Measurements from ENCODE around the gene LAMTOR1. TPM values are rescaled to one million over a fixed set of nuclear protein-coding genes. Genes with fewer than 3 reads are reported as not detected.
A peak's percentile ranks its signal among the peaks of the same experiment; 100 is the strongest.

LAMTOR1 gene
- total RNA-seq, 6 experiments from 2014 or later = 131 to 170 (median 145) TPM

DNA sequence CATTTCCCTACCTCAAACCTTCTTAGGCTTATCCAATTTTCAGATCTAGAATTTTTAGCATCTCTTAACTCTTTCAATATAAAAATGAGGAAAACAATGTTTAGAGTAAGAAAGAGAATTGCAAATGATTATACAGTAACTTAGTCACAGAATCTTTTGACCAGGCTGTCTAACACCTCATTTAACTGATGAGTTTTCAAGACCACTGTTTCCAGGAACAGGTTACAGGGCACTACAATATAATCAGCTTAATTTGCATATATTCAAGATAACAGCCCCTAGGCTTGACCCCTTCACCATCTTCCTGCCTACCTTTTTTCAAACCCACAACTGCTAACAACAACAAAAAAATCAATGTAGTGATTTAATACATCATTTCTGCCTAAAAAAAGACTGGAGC lies 35.4 kb downstream of the LAMTOR1 start:
- Mint-ChIP-seq H3K4me3 (peak overlapping the region; percentile 26; the same call in 1 of the 2 replicates), H3K4me1 (ENCODE audit: low read depth) (peaks cover 69% of the 10 kb centered on the region), H3K36me3 (ENCODE audit: low read depth) (peaks cover 15% of the 10 kb centered on the region; the same call in 1 of the 2 replicates), H3K9me3 (no peaks in the 10 kb centered on the region), H3K27me3 (ENCODE audit: insufficient read depth) (peaks cover 4% of the 10 kb centered on the region; the same call in 1 of the 2 replicates), H3K27ac (peak overlapping the region; percentile 70)
- TF ChIP-seq, protein P1, sequence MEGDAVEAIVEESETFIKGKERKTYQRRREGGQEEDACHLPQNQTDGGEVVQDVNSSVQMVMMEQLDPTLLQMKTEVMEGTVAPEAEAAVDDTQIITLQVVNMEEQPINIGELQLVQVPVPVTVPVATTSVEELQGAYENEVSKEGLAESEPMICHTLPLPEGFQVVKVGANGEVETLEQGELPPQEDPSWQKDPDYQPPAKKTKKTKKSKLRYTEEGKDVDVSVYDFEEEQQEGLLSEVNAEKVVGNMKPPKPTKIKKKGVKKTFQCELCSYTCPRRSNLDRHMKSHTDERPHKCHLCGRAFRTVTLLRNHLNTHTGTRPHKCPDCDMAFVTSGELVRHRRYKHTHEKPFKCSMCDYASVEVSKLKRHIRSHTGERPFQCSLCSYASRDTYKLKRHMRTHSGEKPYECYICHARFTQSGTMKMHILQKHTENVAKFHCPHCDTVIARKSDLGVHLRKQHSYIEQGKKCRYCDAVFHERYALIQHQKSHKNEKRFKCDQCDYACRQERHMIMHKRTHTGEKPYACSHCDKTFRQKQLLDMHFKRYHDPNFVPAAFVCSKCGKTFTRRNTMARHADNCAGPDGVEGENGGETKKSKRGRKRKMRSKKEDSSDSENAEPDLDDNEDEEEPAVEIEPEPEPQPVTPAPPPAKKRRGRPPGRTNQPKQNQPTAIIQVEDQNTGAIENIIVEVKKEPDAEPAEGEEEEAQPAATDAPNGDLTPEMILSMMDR (IDR thresholded peaks at IDR 0.05) = no peak
- DNase-seq = no peak

DNA sequence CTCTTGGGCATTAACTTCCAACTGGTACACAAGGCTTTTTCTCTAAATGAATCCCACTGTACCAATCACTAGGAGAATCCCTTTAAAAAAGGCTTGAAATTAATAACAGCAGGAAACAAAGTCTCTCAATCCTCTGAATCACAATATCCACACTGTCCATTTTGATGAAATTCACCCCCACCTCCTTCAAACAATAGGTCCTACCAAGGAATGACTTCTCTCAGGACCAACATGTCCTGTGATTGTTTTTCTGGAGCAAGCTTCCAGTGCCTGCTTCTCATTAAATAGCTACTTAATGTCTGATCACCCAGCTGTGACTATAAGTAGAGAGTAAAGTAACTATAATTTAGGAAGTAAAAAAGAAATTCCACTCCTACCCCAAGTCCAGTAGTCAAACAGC lies 35.8 kb downstream of the LAMTOR1 start:
- peaks cover 65% of the 10 kb centered on the region for H3K4me1 Mint-ChIP-seq (ENCODE audit: low read depth)
- H3K36me3 Mint-ChIP-seq (ENCODE audit: low read depth) = peaks cover 16% of the 10 kb centered on the region
- H3K27ac Mint-ChIP-seq = peak overlapping the region; percentile 70
- H3K4me3 Mint-ChIP-seq = peak overlapping the region; percentile 10; the same call in 1 of the 2 replicates
- H3K9me3 Mint-ChIP-seq = no peaks in the 10 kb centered on the region
- H3K27me3 Mint-ChIP-seq (ENCODE audit: insufficient read depth) = peaks cover 4% of the 10 kb centered on the region; the same call in 1 of the 2 replicates
- TF ChIP-seq, protein P1 (IDR thresholded peaks at IDR 0.05) = no peak
- DNase-seq = no peak

DNA sequence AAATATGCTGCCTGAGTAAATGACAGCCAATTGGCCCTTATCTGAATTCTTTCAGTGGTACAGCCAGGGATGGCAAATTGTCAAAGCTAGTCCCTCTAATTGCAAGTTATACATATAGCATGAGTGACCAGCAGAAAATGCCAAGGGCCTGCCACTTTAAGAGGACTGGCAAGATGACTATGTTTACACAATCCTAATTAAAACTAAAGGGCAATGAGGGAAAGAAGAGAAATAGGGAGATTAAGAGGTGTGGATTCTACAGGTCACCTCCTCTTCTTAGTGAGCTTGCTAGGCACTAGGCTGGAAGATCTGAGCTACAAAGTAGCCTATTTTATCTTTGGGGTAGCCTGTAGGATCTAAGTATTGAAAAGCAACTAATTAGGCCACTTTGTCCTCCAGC lies 36.2 kb downstream of the LAMTOR1 start:
- no peak for DNase-seq
- TF ChIP-seq, protein P1 (IDR thresholded peaks at IDR 0.05) = no peak
- H3K27ac Mint-ChIP-seq = peak overlapping the region; percentile 70

DNA sequence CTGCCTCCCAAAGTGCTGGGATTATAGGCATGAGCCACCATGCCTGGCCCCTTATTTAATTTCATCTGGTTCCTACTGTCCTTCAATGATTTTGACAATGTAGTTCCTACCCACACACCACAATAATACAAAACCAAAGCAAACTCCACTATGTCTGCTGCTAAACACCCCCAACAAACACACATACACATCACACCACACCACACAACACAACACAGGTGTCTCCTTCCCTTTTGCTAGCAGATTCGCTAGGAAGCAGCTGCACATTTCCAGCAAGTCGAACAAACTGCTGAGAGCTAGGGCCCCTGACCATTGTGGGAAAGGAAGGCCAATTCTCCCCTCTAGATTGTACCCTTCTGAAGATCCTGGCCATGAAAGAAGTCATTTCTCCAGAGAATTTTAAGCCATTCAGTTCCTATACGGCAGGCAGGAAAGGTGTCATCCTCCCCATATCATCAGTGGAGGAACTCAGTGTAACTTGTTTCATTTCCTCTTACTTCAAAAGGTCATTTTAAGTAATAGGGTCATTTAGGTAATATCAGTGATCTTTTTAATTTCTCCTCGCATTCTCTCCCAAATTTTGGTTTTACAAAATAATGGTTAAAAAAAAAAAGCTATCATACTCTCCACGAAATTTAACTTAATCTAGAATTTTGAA lies 41.2 kb downstream of the LAMTOR1 start:
- no peak for DNase-seq
- H3K27ac Mint-ChIP-seq = peak overlapping the region; percentile 19; the same call in 1 of the 2 replicates
- H3K9me3 Mint-ChIP-seq = no peaks in the 10 kb centered on the region
- H3K36me3 Mint-ChIP-seq (ENCODE audit: low read depth) = peaks cover 20% of the 10 kb centered on the region
- no peak overlapping the region for H3K4me3 Mint-ChIP-seq
- peaks cover 32% of the 10 kb centered on the region for H3K4me1 Mint-ChIP-seq (ENCODE audit: low read depth)
- peaks cover 3% of the 10 kb centered on the region; the same call in 1 of the 2 replicates for H3K27me3 Mint-ChIP-seq (ENCODE audit: insufficient read depth)
- TF ChIP-seq, protein P1 (IDR thresholded peaks at IDR 0.05) = no peak

More for the DNA sequence above, 36.2 kb downstream of the LAMTOR1 start:
- Mint-ChIP-seq H3K36me3 (ENCODE audit: low read depth) (peaks cover 20% of the 10 kb centered on the region), H3K9me3 (no peaks in the 10 kb centered on the region), H3K4me3 (peak overlapping the region; percentile 10; the same call in 1 of the 2 replicates), H3K4me1 (ENCODE audit: low read depth) (peaks cover 61% of the 10 kb centered on the region), H3K27me3 (ENCODE audit: insufficient read depth) (peaks cover 4% of the 10 kb centered on the region; the same call in 1 of the 2 replicates)

DNA sequence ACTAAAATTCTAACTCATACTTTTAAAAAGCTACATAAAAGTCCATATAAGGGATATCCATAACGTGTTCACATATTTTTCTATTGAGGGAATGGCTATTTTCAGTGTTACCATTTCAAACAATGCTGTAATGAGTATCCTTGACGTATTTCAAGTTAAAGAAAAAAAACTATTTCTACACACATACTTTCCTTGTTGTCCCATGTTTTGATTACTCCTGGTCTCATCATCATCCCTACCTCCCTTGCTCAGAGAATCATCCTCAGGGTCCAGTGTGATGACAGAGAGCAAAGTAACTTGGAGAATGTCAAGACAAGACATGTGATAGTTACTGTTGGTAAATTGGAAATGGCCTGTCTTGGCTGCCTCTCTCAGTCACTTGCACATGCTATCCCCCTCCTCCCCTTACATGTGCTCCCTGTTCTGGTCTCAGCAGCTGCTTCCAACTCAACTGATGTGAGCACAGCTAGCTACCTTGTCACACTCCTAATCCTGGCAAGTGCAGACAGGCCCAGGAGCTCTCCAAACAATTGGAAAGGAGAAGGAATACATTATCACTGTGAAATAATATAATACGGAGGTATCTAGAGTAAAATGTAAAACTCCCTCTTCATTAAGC lies 44.6 kb downstream of the LAMTOR1 start:
- TF ChIP-seq, protein P1 (IDR thresholded peaks at IDR 0.05) = no peak
- no peaks in the 10 kb centered on the region for H3K27me3 Mint-ChIP-seq (ENCODE audit: insufficient read depth)
- H3K4me1 Mint-ChIP-seq (ENCODE audit: low read depth) = peaks cover 20% of the 10 kb centered on the region
- DNase-seq = peak; percentile 76
- peak overlapping the region; percentile 88 for H3K27ac Mint-ChIP-seq
- H3K36me3 Mint-ChIP-seq (ENCODE audit: low read depth) = peaks cover 19% of the 10 kb centered on the region
- no peaks in the 10 kb centered on the region for H3K9me3 Mint-ChIP-seq
- H3K4me3 Mint-ChIP-seq = peak overlapping the region; percentile 35

Measured in HFFc6 (cell line).